Testis (tissue), 2 donors: ENCODE results near the gene FBL.

Source experiments
- CTCF ChIP-seq, 3 experiments: fragments of 450-650 bp in 2 of 3; fragments of 200-600 bp in 1 of 3; sonication (generic) in 1 of 3; IDR thresholded peaks; one replicate each; pipeline ENCODE4 v1.5.1; 2016 to 2019; ENCODE audit warnings: antibody characterized with exemption in 3 of 3, mild to moderate bottlenecking in 2 of 3, moderate library complexity in 1 of 3
- POLR2A ChIP-seq: fragments of 450-650 bp; IDR thresholded peaks from one replicate; pipeline ENCODE4 v1.6.1; 2017; ENCODE audit warnings: antibody characterized with exemption, mild to moderate bottlenecking, moderate library complexity

- TF ChIP-seq CTCF (IDR thresholded peaks at IDR 0.05) (no peak), POLR2A (no peak)
Observed at GRCh38 chr19:39867133-39867532, 21.0 kb upstream of the FBL start.
